GM08714 (cell line): ENCODE data around the gene SNX5.

ENCODE experiments used
- H3K4me3 ChIP-seq: fragments of 200-500 bp; sonication (Bioruptor generic); 2 replicates; pipeline ENCODE4 v1.5.1; 2014; ENCODE audit warnings: mild to moderate bottlenecking, low read length, inconsistent platforms
- ZNF274 ChIP-seq: IDR thresholded peaks from 2 replicates; pipeline ENCODE4 v1.6.1; 2012; ENCODE audit warnings: mild to moderate bottlenecking, low read depth, low read length

SNX5 gene

DNA sequence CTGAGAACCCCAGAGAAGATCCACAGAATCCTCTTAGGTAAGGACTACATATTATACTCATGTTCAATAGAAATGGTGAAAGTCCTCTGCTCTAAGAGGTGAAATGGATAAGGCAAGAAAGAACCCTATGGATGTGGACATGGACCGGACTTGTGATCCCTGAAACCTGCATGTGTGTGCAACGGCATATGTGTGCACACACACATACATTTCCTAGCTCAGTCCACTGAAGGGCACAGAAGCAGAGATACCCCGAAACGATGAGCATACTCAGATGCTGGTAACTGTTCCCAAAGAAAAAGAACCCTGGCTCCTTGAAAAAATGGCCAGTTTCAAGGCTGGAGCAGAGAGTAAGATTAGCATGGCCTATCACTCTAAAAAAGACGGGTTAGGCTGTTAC lies 22.6 kb downstream of the SNX5 start:
- H3K4me3 ChIP-seq, result no peak overlapping the region
- TF ChIP-seq ZNF274, result no peak

DNA sequence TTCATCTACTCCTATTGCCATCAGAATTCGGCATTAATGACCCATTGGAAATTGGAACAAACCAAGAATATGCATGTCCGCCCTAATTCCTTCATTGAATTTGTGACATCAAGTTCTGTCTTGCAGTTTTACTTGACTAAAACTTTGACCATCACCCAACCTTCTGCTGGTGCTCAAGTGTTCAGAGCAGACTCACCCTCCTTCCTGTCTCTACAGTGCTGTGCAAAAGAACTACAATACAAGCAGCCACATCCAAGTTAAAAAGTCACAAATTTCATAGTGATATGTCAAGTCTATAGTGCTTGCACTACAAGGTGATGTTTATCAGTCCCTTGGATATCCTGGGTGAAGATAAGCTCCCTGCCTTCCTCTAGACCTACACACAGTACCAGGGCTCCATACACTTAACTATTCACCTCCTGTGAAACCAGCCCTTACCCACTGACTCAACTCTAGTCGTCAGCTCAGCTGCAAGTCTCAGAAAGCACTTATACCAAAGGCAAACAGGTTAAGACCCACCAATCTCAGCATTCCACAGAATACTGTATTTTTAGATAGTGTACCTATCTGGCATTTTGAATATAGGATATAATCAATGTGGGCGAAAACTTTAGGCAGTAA lies 23.6 kb downstream of the SNX5 start:
- no peak for TF ChIP-seq ZNF274
- no peak overlapping the region for H3K4me3 ChIP-seq

DNA sequence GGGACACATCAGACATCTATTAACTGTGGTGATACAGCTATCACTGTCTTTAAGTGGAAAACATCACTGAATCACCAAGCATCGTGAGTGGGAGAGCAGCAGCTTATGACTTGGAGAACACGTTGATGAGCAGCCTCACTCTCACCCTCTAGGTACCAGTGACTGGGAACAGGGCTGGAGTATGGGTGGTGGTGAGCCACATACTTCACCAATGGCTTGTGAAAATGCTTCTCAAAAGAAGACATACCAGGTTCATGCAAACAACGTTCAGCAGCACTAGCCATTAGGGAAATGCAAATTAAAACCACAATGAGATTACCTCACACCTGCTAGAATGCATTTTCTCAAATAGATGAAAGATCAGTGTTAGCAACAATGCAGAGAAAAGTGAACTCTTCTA lies 25.3 kb downstream of the SNX5 start:
- TF ChIP-seq ZNF274, result no peak
- no peak overlapping the region for H3K4me3 ChIP-seq

DNA sequence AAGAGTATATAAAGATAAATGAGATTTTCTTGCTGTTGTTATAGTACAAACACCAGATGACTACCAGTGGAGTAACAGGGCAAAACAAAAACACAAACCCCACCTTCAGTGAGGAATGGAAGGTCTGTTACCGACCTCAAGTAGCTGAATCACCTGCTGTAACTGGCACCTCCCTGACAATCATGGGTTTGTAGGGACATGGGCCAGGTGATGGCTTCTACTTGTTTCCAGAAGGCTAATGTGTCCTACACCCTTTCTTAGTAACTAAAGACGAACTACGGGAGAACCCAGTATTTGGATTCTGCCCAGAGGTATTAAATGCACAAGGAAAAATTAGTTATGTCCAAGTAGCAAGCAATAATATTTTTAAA lies 26.8 kb downstream of the SNX5 start:
- no peak overlapping the region for H3K4me3 ChIP-seq
- TF ChIP-seq ZNF274, result no peak

DNA sequence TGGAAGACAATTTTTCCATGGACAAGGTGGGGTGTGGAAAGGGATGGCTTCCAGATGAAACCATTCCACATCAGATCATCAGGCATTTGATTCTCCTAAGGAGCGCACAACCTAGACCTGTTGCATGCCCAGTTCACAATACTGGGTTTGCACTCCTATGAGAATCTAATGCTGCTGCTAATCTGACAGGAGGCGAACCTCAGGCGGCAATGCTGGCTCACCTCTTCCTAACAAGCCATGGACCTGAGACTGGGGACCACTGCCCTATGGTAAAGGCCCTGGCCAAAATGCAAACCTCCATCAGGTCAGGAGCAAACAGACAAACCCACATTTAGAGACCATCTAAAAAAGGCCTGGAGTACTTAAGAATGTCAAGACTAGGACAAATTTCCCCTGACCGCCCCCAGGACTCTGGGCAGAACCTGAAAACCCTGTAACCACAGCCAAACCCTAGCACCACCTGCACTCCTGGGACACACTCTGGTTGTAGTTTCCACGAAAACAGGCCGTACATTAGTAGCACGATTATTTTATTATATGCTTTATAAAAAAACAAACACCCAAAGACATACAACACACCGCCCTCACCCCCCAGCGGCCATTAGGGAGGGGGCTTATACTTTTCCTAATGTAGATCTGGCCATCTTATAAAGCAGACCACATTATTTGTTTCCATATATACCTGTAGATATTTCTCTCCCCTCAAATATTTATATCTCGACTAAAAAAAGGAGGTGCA lies 27.3 kb downstream of the SNX5 start:
- TF ChIP-seq ZNF274, result no peak
- H3K4me3 ChIP-seq, result no peak overlapping the region

DNA sequence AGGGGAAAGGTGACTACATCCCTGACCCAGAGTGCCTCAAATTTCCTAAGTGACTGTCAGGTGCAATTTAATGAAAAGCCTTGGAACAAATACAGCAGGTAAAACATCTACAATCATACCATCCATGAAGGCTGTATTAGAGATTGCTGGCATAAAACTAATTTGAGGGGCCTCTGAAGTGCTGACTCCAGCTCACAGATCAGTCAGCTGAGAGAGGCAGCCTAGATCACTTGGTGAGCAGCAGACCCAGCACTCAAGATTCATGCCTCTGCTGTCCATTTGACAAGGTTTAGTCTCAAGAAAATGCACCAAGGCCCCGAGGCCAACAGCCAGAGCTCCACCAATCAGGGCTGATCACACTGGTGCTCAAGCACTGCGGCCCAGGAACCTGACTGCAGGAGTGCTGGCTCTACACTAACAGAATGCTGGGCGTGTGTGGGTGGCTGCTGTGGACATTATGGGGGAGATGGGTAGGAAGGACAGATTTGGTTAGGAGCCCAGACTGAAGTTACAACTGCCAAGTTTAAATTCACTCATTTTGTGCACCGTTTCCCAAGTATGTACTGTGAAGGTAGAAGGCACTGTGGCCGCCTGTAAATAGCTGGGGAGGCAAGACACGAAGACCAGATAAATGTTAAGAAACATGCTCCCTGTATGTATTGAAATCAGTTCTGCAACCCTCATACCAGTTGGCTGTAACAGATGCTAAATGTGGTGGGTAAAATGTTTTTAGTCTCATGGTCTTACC lies 28.2 kb downstream of the SNX5 start:
- no peak overlapping the region for H3K4me3 ChIP-seq
- no peak for TF ChIP-seq ZNF274

DNA sequence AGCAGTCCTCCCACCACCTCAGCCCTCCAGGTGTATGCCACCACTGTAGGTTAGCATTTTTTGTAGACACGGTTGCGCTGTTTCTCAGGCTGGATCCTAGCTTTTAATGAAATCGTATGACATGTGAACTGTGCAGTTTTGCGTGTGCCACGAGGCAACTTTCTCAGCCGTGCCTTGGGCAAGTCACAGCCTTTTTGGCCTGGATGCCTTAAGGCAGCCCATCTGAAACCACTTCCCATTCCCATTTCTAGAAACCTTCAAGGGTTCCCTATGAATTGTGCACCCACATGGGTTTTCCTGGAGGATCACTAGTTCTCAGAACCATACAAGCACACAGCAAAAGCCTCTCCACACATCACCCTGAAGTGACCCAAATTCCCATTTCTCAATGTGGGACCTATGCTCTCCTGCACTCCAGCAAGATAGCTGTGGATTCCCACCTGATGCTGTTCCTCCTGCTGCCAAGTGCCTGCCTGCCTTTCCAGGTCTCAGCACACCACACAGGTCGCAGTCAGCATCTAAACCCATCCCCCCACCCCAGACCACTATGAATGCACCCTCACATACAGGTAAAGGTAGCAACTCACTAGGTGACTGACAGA lies 28.9 kb downstream of the SNX5 start:
- TF ChIP-seq ZNF274, result no peak
- no peak overlapping the region for H3K4me3 ChIP-seq

DNA sequence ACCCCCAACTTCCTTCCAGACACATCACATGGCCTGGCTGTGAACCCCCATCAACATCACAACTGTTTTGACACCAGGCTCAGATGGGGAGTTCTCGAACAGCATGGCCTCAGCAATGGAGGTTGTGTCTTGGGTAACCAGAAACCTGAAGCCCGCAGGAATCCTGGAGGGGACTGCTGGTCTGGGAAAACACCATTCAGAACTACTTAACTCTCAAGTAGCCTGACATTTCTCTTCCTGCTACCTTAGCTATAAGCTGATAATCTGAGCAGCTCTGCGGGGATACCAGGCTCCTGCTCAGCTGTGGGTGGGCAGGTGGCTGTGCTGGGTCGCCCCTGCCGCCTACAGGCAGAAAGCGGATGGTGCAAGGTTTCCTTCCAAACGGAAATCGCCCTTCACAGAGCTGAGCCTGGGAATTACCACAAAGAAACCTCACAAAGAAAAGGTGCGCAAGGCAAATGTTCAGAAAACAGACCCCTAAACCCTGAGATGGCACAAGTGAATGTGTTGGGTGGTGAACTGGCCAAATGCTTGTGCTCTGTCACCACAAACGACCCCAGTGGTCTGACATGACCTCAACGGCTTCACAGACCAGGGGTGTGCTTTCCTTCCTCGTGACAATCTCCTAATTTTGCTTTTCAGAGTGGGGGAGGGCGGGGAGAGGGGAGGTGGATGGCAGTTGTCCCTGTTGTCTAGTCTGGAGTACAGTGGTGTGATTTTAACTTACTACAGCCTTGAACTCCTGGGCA lies 29.5 kb downstream of the SNX5 start:
- no peak overlapping the region for H3K4me3 ChIP-seq
- TF ChIP-seq ZNF274, result no peak

DNA sequence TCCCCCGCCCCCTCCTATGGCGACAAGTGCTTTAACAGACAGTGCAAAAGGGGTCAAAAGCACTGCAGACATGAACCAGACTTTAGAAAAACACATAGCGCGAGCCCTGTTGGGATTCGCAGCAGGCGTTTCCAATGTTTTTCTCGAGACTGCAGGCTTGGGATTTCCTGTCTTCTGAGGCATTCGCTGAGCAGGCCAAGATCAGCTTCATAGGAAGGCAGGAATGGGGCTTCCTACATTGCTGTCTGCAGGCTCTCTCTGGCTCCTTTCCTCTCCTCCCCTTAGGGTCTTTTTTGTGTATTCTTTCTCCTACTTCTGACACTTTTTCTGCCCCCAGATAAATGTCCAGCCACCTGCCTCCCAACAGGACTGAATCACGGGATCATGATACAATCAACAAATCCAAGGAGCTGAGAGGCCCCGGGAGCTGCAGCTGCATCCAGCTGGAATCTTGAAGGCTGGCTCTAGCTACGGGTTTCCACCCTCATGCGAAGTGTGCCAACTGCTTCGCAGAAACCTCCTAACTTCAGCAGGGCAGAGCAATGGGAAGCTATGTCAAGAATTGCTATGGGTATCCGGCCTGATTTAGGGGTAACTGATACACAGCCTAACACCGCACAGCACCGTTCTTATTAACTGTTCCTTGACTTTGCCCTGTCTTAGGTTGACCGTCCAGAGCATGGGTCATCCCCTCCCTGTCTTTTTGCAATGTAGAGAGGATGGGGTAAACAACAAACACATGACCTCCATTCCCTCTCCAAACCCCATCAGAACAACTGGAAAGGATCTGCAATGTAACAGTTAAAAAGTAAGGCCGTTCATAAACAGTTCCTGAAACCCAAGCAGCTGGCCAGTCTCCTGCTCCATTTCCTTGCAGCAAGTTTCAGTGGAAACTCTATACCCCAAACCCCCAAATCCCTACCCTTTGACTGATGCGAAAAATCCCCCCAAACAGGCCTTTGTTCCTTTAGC lies 31.5 kb downstream of the SNX5 start:
- TF ChIP-seq ZNF274, result no peak
- H3K4me3 ChIP-seq, result no peak overlapping the region

DNA sequence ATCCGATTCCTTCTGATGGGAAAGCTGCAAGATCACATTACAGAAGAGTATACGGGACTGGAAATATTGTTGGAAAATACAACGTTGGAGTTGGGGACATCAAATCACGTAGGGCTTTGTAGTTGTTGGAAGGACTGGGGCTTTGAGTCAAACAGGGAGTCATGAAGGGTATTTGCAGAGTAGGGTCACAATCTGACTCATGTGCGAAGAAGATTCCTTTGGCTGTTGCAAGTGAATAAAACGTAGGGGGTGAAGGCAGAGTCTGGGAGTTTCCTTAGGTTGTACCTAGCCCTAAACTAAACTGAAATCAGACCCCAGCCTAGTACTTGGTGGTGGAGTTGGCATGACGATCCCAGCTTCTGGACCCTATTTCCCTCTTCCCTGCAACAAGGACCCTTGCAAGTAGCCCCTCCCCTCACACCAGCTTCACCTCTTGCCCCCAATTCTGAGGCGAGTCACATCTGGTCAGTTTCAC lies 32.3 kb downstream of the SNX5 start:
- no peak overlapping the region for H3K4me3 ChIP-seq
- TF ChIP-seq ZNF274, result no peak

DNA sequence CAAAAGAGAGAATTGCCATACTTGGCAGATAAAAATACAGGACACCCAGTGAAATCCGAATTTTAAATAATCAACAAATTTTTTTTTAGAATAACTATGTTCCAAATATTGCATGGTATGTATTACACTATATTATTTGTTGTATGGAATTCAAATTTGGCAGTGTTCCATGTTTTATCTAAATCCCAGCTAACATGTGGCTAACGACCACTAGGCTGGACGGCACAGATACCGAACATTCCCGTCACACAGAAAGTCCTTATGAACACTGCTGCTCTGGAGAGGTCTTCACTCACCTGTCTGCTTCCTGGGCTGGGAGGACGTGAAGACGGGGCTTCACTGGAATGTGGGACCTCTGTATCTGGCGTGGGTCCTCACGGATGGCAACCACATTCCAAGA lies 32.8 kb downstream of the SNX5 start:
- TF ChIP-seq ZNF274, result no peak
- no peak overlapping the region for H3K4me3 ChIP-seq

DNA sequence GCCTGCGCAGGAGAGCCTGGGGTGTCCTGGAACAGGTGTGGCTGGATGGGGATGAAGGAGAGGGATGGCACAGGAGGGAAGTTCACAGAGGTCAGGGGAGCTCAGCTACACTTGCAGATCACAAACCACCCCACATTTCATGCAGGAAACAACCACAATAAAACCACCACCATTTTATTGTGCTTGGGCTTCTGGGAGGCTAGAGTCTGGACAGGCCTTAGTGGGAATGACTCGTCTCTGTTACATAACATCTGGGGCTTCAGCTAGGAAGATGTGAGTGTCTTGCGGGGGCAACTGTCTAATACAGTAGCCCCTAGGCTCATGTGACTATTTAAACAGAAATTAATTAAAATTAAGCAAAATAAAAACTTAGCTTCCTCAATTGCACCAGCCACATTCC lies 33.4 kb downstream of the SNX5 start:
- no peak overlapping the region for H3K4me3 ChIP-seq
- TF ChIP-seq ZNF274, result no peak
